NCI-H69 (cell line): ENCODE data around the gene MDN1.

Experiments used
- DNase-seq: peaks from one replicate; lab custom pipeline; 2025; lab: John Stamatoyannopoulos, UW

The MDN1 gene

DNA sequence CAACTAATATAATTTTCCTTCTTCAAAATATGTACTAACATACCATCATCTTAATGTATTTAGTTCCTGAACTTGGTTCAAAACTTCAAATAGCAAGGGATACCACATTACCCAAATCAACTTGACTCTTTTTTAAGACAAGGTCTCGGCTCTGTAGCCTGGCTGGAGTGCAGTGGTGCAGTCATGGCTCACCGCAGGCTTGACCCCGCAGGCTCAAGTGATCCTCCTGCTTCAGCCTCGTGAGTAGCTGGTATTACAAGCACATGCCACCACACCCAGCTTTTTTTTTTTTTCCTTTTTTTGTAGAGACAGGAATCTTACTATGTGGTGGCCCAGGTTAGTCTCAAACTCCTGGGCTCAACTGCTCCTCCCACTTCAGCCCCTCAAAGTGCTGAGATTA, 125.2 kb downstream of the MDN1 start:
- no peak for DNase-seq

DNA sequence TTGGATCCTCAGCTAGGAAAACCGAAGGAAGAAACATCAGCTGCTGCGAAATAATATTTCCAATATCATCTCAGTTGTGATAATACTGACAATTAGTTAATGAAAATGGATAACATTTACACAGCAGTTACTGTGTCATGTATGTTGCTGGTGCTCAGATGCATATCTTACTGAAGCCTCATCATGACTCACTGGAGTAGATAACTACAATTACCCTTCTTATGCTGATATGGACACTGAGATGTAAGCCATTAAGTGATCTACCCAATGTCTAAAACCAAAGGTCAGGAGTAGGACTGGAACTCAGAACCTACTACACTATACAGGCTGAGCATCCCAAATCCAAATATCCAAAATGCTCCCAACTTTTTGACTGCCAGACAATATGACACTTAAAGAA, 126.4 kb downstream of the MDN1 start:
- DNase-seq = no peak

DNA sequence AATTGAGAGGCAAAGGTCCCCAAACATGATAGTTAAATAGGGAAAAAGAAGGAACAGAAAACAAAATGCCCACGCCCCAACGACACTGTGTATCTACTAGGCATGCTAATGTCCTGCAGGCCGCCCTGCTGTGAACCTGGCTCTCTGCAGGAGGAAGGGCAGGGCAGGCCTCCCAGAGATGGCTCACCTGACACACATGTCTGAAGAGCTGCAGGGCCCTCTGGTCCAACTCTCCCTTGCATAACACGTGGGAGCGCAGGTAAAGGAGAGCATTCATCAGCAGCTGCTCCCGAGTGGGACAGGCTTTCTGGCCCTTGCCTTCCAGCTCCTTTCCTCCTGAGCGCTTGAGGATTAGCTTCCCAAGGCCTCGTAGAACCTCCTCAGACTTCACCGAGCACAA, 127.3 kb downstream of the MDN1 start:
- DNase-seq = no peak

DNA sequence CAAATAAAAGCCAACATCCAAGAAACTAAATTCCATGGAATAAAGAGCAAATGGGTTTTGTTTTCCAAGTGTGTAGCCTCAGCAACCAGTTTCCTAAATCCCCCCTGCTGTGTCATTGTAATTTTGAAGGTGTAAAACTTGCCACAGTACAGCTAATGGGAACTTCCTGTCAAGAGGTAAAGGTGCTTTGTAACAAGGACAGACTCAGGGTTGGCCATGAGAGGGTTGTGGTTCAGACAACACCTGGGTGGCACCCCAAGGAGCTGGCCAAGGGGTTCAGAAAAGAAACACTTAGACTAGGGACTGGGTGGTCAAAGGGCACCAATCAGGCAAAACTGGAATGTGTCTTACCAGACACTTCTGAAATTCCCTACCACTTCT, 128.7 kb downstream of the MDN1 start:
- DNase-seq = peak; percentile 42

DNA sequence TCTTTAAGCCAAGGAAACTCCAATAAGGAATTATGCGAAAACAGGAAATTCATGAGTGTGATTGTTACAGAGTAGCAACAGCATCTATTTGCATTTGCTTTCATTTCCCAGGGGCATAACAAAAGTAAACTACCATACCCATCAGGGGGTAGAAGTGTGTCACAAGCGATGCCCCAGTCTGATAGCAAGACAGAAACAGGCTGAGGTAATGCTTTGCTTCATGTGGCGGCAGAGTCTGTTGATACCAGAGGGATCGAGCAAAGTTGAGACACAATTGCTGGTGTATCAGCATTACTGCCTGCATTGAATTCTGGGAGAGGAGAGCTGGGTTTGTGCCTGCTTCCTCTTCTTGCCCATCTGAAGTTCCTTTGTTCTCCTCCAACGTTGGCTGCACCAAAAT, 129.9 kb downstream of the MDN1 start:
- DNase-seq = peak; percentile 78

DNA sequence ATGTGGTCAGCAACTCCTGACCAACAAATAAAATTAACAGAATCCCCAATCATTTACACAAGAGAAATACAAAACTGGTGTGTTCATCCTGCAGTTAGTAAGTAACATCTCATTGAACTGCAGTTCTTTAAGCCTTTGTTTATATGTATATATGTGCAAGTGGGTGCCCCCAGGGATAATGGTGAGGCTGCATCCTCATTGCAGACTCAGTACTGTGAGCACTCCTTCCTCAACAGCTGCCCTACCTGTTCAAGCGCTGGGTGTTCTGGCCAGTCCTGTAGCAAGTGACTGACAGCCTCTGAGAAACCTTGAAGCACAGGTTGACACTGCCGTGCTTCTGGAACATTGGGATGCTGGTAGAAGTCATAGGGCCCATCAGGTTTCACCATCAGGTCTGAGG, 131.3 kb downstream of the MDN1 start:
- no peak for DNase-seq

DNA sequence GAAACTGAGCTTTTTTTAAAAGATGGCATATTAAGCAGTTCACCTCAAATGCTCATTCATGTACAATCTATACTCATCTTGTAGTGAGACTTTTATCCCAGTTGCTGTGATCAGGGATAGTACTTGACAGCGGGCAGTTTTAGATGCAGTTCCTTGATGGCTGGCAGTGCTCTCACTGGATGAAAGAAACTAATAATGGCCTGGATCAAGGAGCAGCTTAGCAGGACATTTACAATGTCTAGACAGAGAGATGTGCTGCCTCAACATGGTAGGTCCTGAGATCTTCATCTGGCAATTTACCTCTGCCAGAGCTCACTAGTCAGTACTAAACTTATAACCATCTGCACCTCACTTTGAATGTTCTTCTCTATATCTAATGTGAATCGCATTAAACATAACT, 134.3 kb downstream of the MDN1 start:
- no peak for DNase-seq

DNA sequence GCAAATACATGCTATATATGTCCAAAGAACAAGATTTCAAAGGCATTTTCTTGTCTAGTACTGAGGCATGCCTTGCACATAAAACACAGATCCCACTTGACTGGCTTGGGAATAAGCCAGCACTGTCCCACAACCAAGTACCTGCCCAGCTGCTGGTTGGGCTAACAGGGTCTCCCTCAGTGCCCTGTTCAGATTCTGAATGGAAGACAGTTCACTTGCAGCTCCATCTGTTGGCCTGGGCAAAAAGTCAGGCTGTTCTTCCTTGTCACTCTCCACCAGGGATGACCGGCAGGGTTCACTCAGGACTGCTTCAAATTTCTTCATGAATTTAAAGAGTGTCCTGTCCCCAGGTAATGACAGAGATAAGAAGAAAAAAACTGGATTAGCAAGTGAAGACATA, 136.6 kb downstream of the MDN1 start:
- no peak for DNase-seq

DNA sequence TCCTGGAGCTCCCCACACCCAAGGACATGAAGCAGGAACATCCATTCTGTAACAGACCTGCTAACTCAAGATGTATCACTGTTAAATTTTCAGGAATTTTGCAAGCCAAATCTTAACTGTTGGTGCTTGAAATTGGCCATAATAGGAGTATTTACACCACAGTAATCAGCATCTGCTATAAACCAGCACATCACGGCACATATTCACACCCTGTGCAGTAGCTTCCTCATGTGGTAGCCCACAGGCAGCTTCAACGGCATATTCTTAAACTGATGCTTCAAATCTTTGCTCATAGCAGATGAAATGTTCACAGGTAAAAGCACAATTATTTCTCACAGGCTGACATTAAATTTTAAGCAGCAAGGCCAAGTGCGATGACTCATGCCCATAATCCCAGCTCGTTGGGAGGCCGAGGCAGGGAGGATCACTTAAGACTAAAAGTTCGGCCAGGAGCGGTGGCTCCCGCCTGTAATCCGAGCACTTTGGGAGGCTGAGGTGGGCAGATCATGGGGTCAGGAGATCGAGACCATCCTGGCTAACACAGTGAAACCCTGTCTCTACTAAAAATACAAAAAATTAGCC, 137.5 kb downstream of the MDN1 start:
- no peak for DNase-seq

DNA sequence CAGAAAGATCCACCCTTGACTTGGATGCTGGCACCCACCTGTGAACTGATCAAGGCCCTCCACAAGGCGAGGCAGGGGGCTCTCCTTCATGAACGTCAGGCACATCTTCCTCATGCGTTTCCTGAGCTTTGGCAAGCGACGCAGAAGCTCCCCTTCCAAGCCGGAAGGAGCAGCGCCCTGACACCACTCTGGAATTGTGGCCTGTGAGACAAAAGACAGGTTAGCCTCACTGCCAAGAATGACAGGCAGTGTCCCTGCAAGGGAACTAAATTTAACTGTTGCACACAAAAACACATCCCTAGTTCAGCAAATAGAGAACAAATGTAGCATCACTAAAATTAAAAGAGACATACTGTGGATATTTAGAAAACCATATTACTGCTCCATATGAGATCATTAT, 139.0 kb downstream of the MDN1 start:
- DNase-seq = no peak

DNA sequence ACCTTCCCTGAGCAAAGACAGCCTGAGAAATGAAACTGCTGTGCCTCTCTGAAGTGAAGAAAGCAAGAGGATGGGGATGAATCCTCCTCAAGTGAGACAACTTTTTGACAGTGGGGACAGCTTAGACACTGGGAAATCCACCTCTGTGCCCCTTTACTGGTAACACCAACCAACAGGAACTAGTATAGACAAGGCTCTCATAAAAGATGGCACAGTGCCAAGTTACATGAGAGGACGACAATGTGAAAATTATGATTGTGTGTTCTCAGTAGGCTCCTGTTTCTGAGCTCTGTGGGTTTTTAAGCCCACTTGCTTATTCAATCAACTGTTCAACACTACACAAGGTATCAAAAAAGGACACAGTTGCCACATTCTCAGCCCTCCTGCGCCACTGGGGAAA, 139.4 kb downstream of the MDN1 start:
- peak; percentile 53 for DNase-seq

DNA sequence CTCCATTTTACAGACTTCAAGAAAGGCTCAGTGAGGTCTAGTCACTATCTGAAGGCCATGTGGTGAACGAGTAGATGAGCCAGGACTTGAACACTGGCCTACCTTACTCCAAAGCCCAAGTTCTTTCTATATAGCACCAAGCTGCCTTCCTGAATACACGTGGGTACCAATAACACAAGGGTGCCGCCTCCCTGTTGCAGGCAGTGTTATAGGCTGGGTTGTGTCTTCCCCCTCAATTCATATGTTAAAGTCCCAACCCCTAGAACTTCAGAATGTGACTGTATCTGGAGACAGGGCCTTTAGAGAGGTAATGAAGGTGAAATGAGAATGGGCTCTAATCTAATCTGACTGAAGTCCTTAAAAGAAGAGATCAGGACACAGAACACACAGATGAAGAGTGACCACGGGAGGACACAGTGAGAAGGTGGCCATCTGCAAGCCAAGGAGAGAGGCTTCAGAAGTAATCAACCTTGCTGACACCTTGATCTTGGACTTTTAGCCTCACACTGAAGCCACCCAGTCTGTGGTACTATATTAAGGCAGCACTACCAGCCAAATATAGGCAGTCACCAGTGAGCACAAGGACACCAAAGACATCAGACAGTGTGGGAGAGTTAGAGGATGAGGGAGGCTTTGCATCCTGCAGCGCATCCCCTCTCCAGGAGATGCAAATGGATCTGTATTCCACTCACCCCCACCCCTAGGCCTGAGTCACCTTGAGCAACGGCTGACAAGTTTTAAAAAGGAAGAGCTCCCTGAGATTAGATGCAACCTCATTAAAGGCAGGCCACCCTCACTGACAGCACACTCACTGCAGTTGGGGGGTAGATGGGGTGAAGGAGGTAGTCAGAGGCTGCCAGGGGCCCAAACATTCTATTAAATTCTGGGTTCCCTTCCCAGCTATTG, 140.1 kb downstream of the MDN1 start:
- no peak for DNase-seq

DNA sequence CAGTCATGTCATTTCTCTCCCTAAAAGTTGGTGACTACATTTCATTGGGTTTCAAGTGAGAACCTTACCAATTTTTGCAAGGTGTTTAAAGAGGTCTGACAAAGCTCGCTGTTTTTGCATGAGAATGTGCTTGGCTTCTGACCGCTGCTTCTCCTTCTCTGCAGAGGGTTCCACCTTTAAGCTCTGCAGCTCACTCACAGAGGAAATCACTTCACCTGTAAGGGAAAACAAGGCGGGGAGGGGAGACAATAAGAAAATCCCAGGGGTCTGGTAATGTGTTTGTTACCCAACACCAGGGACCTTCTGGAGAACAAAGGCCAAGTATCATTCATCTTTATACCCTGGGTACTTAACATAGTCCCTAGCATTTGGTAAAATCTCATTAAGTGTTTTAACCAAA, 141.1 kb downstream of the MDN1 start:
- peak; percentile 50 for DNase-seq

DNA sequence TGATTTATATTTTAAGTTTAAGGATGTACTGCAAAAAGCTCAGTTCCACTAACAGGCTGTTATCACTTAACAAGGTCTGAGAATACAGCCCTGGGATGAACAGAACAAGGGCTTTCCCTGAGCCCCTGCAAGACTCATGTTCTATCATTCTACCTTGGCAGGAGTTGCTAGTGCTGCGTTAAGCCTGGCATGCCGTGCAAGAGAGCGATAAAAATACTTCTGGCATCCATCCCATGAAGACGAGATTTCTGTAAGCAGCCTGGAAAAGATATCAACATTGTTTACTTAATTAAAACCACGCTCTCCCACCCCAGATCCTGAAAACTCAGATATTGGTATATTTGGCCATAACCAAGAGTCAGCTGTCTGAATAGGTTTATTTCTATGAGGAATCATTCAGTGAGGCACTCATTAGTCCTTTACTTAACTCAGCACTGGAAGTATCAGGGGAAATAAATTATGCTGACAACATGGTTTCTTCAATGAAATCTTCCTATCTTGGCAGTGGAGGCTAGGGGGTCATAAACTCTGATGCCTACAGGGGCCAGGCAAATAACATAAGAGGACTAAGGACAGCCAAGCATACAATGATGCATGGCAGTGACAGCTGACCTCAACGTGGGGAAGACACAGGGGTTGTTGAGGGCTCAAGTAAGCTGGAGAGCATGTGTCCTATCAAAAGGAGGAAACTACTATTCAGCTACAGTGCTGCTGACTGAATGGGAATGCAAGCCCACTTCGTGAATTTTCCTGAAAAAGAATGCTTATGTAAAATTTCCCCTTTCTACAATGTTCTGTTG, 143.4 kb downstream of the MDN1 start:
- DNase-seq = no peak

DNA sequence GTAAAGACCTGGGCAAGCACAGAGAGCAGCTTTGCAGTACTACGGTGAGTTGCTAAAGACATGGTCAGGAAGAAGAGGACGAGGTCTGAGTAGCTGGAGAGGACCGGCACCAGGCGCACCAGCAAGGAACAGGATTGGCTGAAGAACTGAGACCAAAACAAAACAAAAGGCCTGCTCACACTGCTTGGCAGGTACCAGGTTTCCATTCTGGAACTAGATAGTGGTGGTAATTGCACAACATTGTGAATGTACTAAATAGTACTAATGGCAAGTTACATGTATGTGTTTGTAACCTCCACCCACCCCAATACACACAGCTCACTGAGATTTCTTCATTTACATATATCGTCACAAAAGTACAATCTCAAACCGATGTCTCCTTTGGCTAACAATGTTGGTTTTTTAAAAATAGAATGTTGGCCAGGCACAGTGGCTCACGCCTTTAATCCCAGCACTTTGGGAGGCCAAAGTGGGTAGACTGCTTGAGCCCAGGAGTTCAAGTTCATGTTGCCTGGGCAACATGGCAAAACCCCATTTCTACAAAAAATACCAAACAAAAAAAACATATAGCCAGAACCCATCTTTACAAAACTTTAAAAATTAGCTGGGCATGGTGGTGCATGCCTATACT, 148.5 kb downstream of the MDN1 start:
- no peak for DNase-seq

DNA sequence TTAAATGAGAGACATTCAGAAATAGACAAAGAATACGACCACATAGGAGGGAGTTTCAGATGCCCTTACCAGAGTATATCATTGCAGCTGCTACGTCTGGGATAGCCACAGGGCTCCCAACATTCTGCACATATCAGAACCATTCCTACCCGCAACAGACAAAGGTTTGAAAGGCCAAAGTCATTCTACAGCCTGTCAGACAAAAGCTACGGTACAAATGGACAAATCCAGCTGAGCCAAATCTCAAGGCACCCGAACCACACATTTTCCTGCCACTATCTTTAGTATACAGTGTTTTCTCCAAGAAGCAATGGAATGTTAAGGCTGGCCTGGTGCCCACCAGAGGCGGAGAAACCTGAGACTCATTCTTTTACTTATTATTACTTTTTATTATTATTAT, 150.6 kb downstream of the MDN1 start:
- no peak for DNase-seq

DNA sequence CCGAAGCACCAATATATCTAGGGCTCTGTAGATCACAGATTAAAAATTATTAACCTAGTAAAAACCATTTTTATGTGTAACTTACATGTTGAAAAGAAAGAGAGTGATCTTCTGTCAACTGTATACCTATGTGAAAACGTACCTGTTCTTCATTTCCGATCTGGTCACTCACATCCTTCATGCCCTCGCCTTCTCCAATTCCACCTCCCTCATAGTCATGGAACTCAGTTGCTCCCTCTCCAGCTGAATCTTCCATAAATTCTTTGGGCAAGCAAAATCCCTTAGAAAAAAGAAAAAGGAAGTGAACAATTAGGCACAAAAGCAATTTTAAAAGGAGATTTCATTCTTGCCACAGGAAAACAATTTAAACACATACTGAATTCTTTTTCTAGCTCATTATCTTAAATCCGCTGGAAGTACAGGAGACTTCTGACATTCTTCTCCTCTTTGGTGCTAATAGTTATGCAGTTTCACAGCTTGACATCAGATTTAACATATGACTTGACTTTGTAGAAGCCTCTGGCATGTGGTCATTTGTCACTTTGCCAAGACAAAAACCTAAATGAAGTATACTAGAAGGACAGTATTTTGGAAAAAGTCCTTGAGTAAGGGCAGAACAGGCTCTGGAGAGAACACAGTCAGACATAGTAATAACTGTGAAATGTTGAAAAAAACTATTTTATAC, 151.6 kb downstream of the MDN1 start:
- peak; percentile 33 for DNase-seq

DNA sequence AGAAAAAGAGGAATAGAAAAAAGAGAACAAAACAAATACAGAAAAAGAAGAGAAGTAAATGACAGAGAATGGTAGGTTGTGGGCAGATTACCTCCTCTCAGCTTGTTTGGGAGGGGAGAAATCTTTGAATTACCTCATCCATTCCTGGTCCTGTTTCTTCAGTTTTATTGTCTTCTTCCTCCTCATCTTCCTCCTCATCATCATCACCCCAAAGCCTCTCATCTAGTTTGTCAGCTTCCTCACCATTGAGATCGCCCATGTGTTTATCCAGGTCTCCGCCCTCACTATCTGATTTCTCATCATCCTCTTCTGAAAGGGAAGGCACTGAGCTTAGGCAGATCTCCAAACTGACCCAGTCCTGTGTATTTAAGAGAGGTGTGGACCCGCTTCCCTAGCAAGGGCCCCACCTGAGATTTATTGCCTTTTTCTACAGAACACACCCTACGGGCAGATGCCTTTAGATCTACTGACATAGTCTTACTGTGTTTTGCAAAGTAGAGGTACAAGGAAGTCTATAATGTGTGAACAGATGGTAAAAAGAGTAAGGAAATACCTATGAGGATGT, 156.9 kb downstream of the MDN1 start:
- no peak for DNase-seq

DNA sequence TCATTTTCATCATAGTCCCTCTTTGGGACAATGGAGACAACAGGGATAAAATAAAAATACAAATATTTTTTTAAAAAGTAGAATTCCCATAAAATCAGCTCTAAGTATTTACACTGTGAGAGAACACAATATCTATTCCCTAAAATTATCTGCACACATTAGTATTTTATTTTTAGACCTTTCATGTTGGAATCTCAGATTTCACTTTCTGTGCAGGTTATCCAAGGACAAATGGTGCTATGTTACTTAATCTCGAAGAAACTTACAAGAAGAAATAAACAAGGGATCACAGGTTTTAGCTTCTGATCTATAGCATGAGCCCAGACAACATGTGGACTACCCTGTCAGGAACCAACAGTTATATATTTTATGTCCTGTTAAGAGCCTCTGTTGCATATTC, 158.0 kb downstream of the MDN1 start:
- no peak for DNase-seq

DNA sequence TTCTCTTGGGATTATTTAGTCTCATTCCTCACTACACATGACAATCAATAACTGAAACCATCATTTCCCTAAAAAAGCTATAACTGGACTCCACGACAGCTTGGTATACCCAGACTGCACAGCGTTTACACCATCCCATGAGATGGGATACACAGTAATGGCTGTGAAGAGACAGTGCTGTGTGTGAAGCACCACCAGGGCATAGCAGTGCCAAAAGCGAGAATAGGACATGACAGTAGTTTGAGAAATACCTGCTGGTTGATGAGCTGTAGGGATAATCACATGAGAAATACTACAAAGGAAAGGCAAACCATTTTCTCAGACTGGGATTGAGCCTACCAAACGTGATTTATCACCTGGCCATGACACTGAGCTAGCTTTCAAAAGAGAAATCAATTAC, 158.6 kb downstream of the MDN1 start:
- DNase-seq = no peak

DNA sequence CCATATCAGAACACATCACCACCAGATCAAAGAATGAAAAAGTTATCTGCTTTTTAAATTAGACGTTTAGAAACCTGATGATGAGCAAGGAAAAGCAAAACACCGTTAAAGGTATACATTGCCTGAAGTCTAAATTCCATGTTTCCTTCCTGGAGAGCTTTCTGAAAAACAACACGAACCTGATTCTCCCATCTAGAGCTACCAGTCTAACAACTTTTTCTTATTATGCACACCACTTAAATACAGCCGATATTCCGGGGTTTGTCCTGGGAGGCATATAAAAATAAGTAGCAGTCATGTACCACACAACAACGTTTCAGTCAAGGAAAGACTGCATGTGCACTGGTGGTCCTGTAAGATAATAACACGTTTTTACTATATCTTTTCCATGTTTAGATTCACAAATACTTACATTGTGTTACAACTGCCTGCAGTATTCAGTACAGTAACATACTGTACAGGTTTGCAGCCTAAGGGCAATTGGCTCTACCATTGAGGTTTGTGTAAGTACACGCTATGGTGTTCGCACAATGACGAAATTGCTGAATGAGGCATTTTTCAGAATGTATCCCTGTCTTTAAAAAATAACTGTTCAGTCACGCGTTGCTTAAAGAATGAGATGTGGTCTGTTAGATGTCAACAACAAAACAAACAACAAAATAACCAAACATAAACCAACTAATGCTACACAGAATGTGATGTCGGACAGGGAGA, 162.0 kb downstream of the MDN1 start:
- DNase-seq = no peak
